ENCODE data around the gene SVOPL. TPM values are rescaled to one million over a fixed set of nuclear protein-coding genes. Genes with fewer than 3 reads are reported as not detected.

Gene SVOPL
- total RNA-seq, 4 donors from 2014 or later, result 0.28 to 1.5 TPM; not detected in 2

DNA sequence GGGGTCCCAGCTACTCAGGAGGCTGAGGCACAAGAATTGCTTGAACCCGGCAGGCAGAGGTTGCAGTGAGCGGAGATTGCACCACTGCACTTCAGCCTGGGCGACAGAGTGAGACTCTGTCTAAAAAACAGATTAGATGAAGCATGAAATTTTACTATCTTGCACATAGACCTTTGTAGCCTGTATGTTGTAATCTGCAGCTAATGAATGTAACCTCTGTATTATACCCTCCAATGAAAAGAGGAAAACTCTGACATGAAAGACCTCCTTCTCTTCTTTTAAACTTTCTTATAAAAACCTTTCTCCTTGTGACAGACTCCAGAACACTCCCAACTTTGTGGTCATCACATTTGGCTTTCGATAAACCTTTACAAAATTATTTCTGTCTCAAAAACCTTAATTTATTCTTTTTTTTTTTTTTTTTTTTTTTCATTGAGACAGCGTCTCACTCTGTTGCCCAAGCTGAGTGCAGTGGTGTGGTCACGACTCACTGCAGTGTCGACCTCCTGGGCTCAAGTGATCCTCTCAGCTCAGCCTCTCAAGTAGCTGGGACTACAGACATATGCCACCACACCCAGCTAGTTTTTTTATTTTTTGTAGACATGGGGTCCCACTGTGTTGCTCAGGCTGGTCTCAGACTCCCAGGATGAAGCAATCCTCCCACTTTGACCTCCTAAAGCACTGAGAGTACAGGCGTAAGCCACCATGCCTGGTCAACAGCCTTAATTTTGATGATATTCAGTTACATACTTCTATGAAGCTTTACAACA lies 97.4 kb downstream of the SVOPL start:
- TF ChIP-seq CTCF (IDR thresholded peaks at IDR 0.05), result no peak
- no peak for TF ChIP-seq POLR2A (IDR thresholded peaks at IDR 0.05)
- H3K36me3 ChIP-seq, result no peaks in the 10 kb centered on the region
- H3K4me1 ChIP-seq, result no peaks in the 10 kb centered on the region
- no peak overlapping the region for H3K4me3 ChIP-seq
- no peaks in the 10 kb centered on the region for H3K27me3 ChIP-seq
- no peak for DNase-seq
- H3K27ac ChIP-seq, result no peak overlapping the region
- intact Hi-C loops (cut with DNase I; ENCODE audit: low total_unique reads), result no loop called here
- no peaks in the 10 kb centered on the region for H3K9me3 ChIP-seq

- no peak overlapping the region for H3K4me3 ChIP-seq
- H3K4me1 ChIP-seq, result no peaks in the 10 kb centered on the region
- intact Hi-C loops (cut with DNase I; ENCODE audit: low total_unique reads), result no loop called here
- no peak overlapping the region for H3K27ac ChIP-seq
- no peaks in the 10 kb centered on the region for H3K36me3 ChIP-seq
- H3K9me3 ChIP-seq, result no peaks in the 10 kb centered on the region
- DNase-seq, result no peak
- TF ChIP-seq POLR2A (IDR thresholded peaks at IDR 0.05) (no peak), CTCF (IDR thresholded peaks at IDR 0.05) (no peak)
- no peaks in the 10 kb centered on the region for H3K27me3 ChIP-seq
Observed at GRCh38 chr7:138602451-138602850, 98.7 kb downstream of the SVOPL start.

- TF ChIP-seq CTCF (IDR thresholded peaks at IDR 0.05), result no peak
- no peak for TF ChIP-seq POLR2A (IDR thresholded peaks at IDR 0.05)
- no peaks in the 10 kb centered on the region for H3K27me3 ChIP-seq
- no peak overlapping the region for H3K27ac ChIP-seq
- H3K9me3 ChIP-seq, result no peaks in the 10 kb centered on the region
- no peaks in the 10 kb centered on the region for H3K4me1 ChIP-seq
- intact Hi-C loops (cut with DNase I; ENCODE audit: low total_unique reads), result no loop called here
- DNase-seq, result no peak
- no peaks in the 10 kb centered on the region for H3K36me3 ChIP-seq
- no peak overlapping the region for H3K4me3 ChIP-seq
Observed at GRCh38 chr7:138595454-138595853, 105.7 kb downstream of the SVOPL start.

DNA sequence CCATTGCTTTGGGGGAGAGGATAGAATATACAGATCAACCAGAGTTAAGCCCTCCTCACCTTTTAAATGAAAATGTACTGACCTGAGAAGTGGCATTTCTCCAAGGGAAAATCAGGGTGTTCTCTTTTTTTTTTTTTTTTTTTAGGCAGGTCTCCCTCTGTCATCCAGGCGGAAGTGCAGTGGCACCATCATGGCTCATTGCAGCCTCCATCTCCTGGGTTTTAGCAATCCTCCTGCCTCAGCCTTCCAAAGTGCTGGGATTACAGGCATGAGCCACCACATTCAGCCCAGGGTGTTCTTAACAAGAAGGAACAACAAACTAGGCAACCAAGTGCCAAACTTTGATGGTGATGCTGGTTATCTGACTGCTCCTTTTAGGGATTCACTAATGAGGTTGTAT lies 111.0 kb downstream of the SVOPL start:
- Histone ChIP-seq H3K27me3 (no peaks in the 10 kb centered on the region), H3K27ac (no peak overlapping the region), H3K4me3 (no peak overlapping the region), H3K4me1 (no peaks in the 10 kb centered on the region), H3K9me3 (no peaks in the 10 kb centered on the region), H3K36me3 (no peaks in the 10 kb centered on the region)
- TF ChIP-seq POLR2A (IDR thresholded peaks at IDR 0.05) (no peak), CTCF (IDR thresholded peaks at IDR 0.05) (no peak)
- intact Hi-C loops (cut with DNase I; ENCODE audit: low total_unique reads), result no loop called here
- no peak for DNase-seq

- no peak for DNase-seq
- TF ChIP-seq CTCF (IDR thresholded peaks at IDR 0.05), result no peak
- TF ChIP-seq POLR2A (IDR thresholded peaks at IDR 0.05), result no peak
- no peaks in the 10 kb centered on the region for H3K4me1 ChIP-seq
- no peak overlapping the region for H3K27ac ChIP-seq
- no peaks in the 10 kb centered on the region for H3K36me3 ChIP-seq
- no peak overlapping the region for H3K4me3 ChIP-seq
- no peaks in the 10 kb centered on the region for H3K9me3 ChIP-seq
- intact Hi-C loops (cut with DNase I; ENCODE audit: low total_unique reads), result no loop called here
- no peaks in the 10 kb centered on the region for H3K27me3 ChIP-seq
Observed at GRCh38 chr7:138588986-138589385, 112.2 kb downstream of the SVOPL start.

All from uterus (tissue), 4 donors.